ENCODE results near the gene STAG2. TPM values are rescaled to one million over a fixed set of nuclear protein-coding genes. Genes with fewer than 3 reads are reported as not detected.
A peak's percentile ranks its signal among the peaks of the same experiment; 100 is the strongest.
"Not testable (repeated sequence)": the region's sequence is repeated elsewhere in the genome, so short reads cannot be mapped to it uniquely, and the experiment has no call there.

The STAG2 gene
- total RNA-seq, 1 experiment from 2014 or later: 98.4 TPM

- no peak overlapping the region for H3K4me3 ChIP-seq (ENCODE audit: low read length)
- peaks cover 9% of the 10 kb centered on the region; the same call in 1 of the 2 replicates for H3K36me3 ChIP-seq (ENCODE audit: insufficient read depth, low read length)
- H3K9me2 ChIP-seq (replicated peaks; ENCODE audit: insufficient read depth, low read length): no peaks in the 10 kb centered on the region
- H3K27ac ChIP-seq (ENCODE audit: low read length): peak overlapping the region; percentile 76
- H3K79me2 ChIP-seq (ENCODE audit: low read length): peaks cover 67% of the 10 kb centered on the region
- H3K4me1 ChIP-seq (ENCODE audit: low read length): peaks cover 32% of the 10 kb centered on the region
- no peak overlapping the region for H2AFZ ChIP-seq (ENCODE audit: low read length)
- H3K9ac ChIP-seq (ENCODE audit: low read length): no peak overlapping the region
- H3K9me3 ChIP-seq (ENCODE audit: low read length): no peaks in the 10 kb centered on the region
- no peaks in the 10 kb centered on the region for H3K27me3 ChIP-seq (ENCODE audit: low read length)
- DNase-seq: no peak
- H3K4me2 ChIP-seq (ENCODE audit: low read depth, low read length, poor library complexity, severe bottlenecking): peak overlapping the region; percentile 33
- H4K20me1 ChIP-seq (ENCODE audit: insufficient read depth, low read depth, low read length): no peaks in the 10 kb centered on the region
Observed at GRCh38 chrX:124028182-124028581, 66.7 kb downstream of the STAG2 start.

GRCh38 chrX:124030520-124030919, 69.0 kb downstream of the STAG2 start:
- H3K4me3 ChIP-seq (ENCODE audit: low read length): no peak overlapping the region
- H4K20me1 ChIP-seq (ENCODE audit: insufficient read depth, low read depth, low read length): no peaks in the 10 kb centered on the region
- peak overlapping the region; percentile 46 for H3K4me2 ChIP-seq (ENCODE audit: low read depth, low read length, poor library complexity, severe bottlenecking)
- H3K9me3 ChIP-seq (ENCODE audit: low read length): no peaks in the 10 kb centered on the region
- peaks cover 63% of the 10 kb centered on the region for H3K79me2 ChIP-seq (ENCODE audit: low read length)
- H3K27me3 ChIP-seq (ENCODE audit: low read length): no peaks in the 10 kb centered on the region
- 0 out of 2 replicates have a peak overlapping the region, but pooled peaks have one; percentile 1 for H3K9ac ChIP-seq (ENCODE audit: low read length)
- peak; percentile 62 for DNase-seq
- no peaks in the 10 kb centered on the region for H3K9me2 ChIP-seq (replicated peaks; ENCODE audit: insufficient read depth, low read length)
- H2AFZ ChIP-seq (ENCODE audit: low read length): no peak overlapping the region
- peaks cover 32% of the 10 kb centered on the region for H3K4me1 ChIP-seq (ENCODE audit: low read length)
- H3K36me3 ChIP-seq (ENCODE audit: insufficient read depth, low read length): peaks cover 9% of the 10 kb centered on the region; the same call in 1 of the 2 replicates
- peak overlapping the region; percentile 72 for H3K27ac ChIP-seq (ENCODE audit: low read length)

GRCh38 chrX:124033821-124034220, 72.3 kb downstream of the STAG2 start:
- no peaks in the 10 kb centered on the region for H3K27me3 ChIP-seq (ENCODE audit: low read length)
- no peak overlapping the region for H3K4me3 ChIP-seq (ENCODE audit: low read length)
- no peak overlapping the region for H2AFZ ChIP-seq (ENCODE audit: low read length)
- H3K79me2 ChIP-seq (ENCODE audit: low read length): peaks cover 58% of the 10 kb centered on the region
- no peaks in the 10 kb centered on the region for H3K9me2 ChIP-seq (replicated peaks; ENCODE audit: insufficient read depth, low read length)
- peaks cover 14% of the 10 kb centered on the region; the same call in 1 of the 2 replicates for H3K36me3 ChIP-seq (ENCODE audit: insufficient read depth, low read length)
- H4K20me1 ChIP-seq (ENCODE audit: insufficient read depth, low read depth, low read length): no peaks in the 10 kb centered on the region
- H3K9ac ChIP-seq (ENCODE audit: low read length): no peak overlapping the region
- H3K27ac ChIP-seq (ENCODE audit: low read length): no peak overlapping the region
- no peaks in the 10 kb centered on the region for H3K9me3 ChIP-seq (ENCODE audit: low read length)
- no peak for DNase-seq
- peaks cover 18% of the 10 kb centered on the region for H3K4me1 ChIP-seq (ENCODE audit: low read length)
- H3K4me2 ChIP-seq (ENCODE audit: low read depth, low read length, poor library complexity, severe bottlenecking): no peak overlapping the region

GRCh38 chrX:124035657-124036056, 74.2 kb downstream of the STAG2 start:
- no peak overlapping the region for H2AFZ ChIP-seq (ENCODE audit: low read length)
- H3K9ac ChIP-seq (ENCODE audit: low read length): no peak overlapping the region
- no peak overlapping the region for H3K27ac ChIP-seq (ENCODE audit: low read length)
- H4K20me1 ChIP-seq (ENCODE audit: insufficient read depth, low read depth, low read length): no peaks in the 10 kb centered on the region
- no peaks in the 10 kb centered on the region for H3K9me2 ChIP-seq (replicated peaks; ENCODE audit: insufficient read depth, low read length)
- no peaks in the 10 kb centered on the region for H3K9me3 ChIP-seq (ENCODE audit: low read length)
- peaks cover 48% of the 10 kb centered on the region for H3K79me2 ChIP-seq (ENCODE audit: low read length)
- H3K4me2 ChIP-seq (ENCODE audit: low read depth, low read length, poor library complexity, severe bottlenecking): no peak overlapping the region
- peaks cover 4% of the 10 kb centered on the region for H3K4me1 ChIP-seq (ENCODE audit: low read length)
- no peak for DNase-seq
- H3K4me3 ChIP-seq (ENCODE audit: low read length): no peak overlapping the region
- H3K36me3 ChIP-seq (ENCODE audit: insufficient read depth, low read length): peaks cover 17% of the 10 kb centered on the region; the same call in 1 of the 2 replicates
- no peaks in the 10 kb centered on the region for H3K27me3 ChIP-seq (ENCODE audit: low read length)

GRCh38 chrX:124042042-124042441, 80.5 kb downstream of the STAG2 start:
- Histone ChIP-seq H3K27me3 (ENCODE audit: low read length) (no peaks in the 10 kb centered on the region), H3K27ac (ENCODE audit: low read length) (no peak overlapping the region), H2AFZ (ENCODE audit: low read length) (no peak overlapping the region), H3K9ac (ENCODE audit: low read length) (no peak overlapping the region), H3K4me2 (ENCODE audit: low read depth, low read length, poor library complexity, severe bottlenecking) (no peak overlapping the region), H3K9me2 (replicated peaks; ENCODE audit: insufficient read depth, low read length) (no peaks in the 10 kb centered on the region), H3K4me3 (ENCODE audit: low read length) (no peak overlapping the region), H3K4me1 (ENCODE audit: low read length) (no peaks in the 10 kb centered on the region), H3K9me3 (ENCODE audit: low read length) (no peaks in the 10 kb centered on the region), H3K36me3 (ENCODE audit: insufficient read depth, low read length) (peaks cover 23% of the 10 kb centered on the region; the same call in 1 of the 2 replicates), H3K79me2 (ENCODE audit: low read length) (peaks cover 25% of the 10 kb centered on the region), H4K20me1 (ENCODE audit: insufficient read depth, low read depth, low read length) (no peaks in the 10 kb centered on the region)
- DNase-seq: no peak

- H2AFZ ChIP-seq (ENCODE audit: low read length): no peak overlapping the region
- H3K4me3 ChIP-seq (ENCODE audit: low read length): no peak overlapping the region
- no peaks in the 10 kb centered on the region for H3K9me2 ChIP-seq (replicated peaks; ENCODE audit: insufficient read depth, low read length)
- no peaks in the 10 kb centered on the region for H3K27me3 ChIP-seq (ENCODE audit: low read length)
- H3K36me3 ChIP-seq (ENCODE audit: insufficient read depth, low read length): peaks cover 31% of the 10 kb centered on the region; the same call in 1 of the 2 replicates
- no peak overlapping the region for H3K9ac ChIP-seq (ENCODE audit: low read length)
- DNase-seq: no peak
- peaks cover 19% of the 10 kb centered on the region for H3K79me2 ChIP-seq (ENCODE audit: low read length)
- H3K9me3 ChIP-seq (ENCODE audit: low read length): no peaks in the 10 kb centered on the region
- no peak overlapping the region for H3K27ac ChIP-seq (ENCODE audit: low read length)
- H3K4me2 ChIP-seq (ENCODE audit: low read depth, low read length, poor library complexity, severe bottlenecking): no peak overlapping the region
- H3K4me1 ChIP-seq (ENCODE audit: low read length): no peaks in the 10 kb centered on the region
- no peaks in the 10 kb centered on the region for H4K20me1 ChIP-seq (ENCODE audit: insufficient read depth, low read depth, low read length)
Observed at GRCh38 chrX:124045109-124045508, 83.6 kb downstream of the STAG2 start.

- H3K27ac ChIP-seq (ENCODE audit: low read length); H3K9ac ChIP-seq (ENCODE audit: low read length); H3K4me1 ChIP-seq (ENCODE audit: low read length); H3K9me2 ChIP-seq (replicated peaks; ENCODE audit: insufficient read depth, low read length); H2AFZ ChIP-seq (ENCODE audit: low read length); H3K4me3 ChIP-seq (ENCODE audit: low read length); H3K27me3 ChIP-seq (ENCODE audit: low read length); H3K4me2 ChIP-seq (ENCODE audit: low read depth, low read length, poor library complexity, severe bottlenecking); H4K20me1 ChIP-seq (ENCODE audit: insufficient read depth, low read depth, low read length); DNase-seq; H3K79me2 ChIP-seq (ENCODE audit: low read length); H3K9me3 ChIP-seq (ENCODE audit: low read length): not testable (repeated sequence)
- H3K36me3 ChIP-seq (ENCODE audit: insufficient read depth, low read length): peaks cover 48% of the 10 kb centered on the region
Observed at GRCh38 chrX:124084417-124084816, 122.9 kb downstream of the STAG2 start.

GRCh38 chrX:124085063-124085462, 123.6 kb downstream of the STAG2 start:
- no peaks in the 10 kb centered on the region for H3K9me2 ChIP-seq (replicated peaks; ENCODE audit: insufficient read depth, low read length)

More at GRCh38 chrX:124085063-124085462, 123.6 kb downstream of the STAG2 start:
- H3K9me3 ChIP-seq (ENCODE audit: low read length): no peaks in the 10 kb centered on the region; the same call in none of the 2 replicates
- H3K4me3 ChIP-seq (ENCODE audit: low read length): no peak overlapping the region
- H3K79me2 ChIP-seq (ENCODE audit: low read length): no peaks in the 10 kb centered on the region
- H3K27ac ChIP-seq (ENCODE audit: low read length): no peak overlapping the region
- H3K4me2 ChIP-seq (ENCODE audit: low read depth, low read length, poor library complexity, severe bottlenecking): no peak overlapping the region
- peaks cover 42% of the 10 kb centered on the region for H3K36me3 ChIP-seq (ENCODE audit: insufficient read depth, low read length)
- no peaks in the 10 kb centered on the region for H4K20me1 ChIP-seq (ENCODE audit: insufficient read depth, low read depth, low read length)
- H3K4me1 ChIP-seq (ENCODE audit: low read length): no peaks in the 10 kb centered on the region
- DNase-seq: no peak
- no peak overlapping the region for H2AFZ ChIP-seq (ENCODE audit: low read length)
- H3K27me3 ChIP-seq (ENCODE audit: low read length): no peaks in the 10 kb centered on the region
- H3K9ac ChIP-seq (ENCODE audit: low read length): no peak overlapping the region

All from Karpas-422 (cell line).